Suprapubic skin (tissue), 4 donors: ENCODE results near the gene GALNT15.

Source experiments
- EP300 ChIP-seq: sonication (generic); formaldehyde crosslinking; IDR thresholded peaks from one replicate; pipeline ENCODE4 v1.6.1; 2017; ENCODE audit warnings: antibody characterized with exemption
- POLR2A ChIP-seq, 2 donors: fragments of 450-650 bp; IDR thresholded peaks; one replicate each; pipeline ENCODE4 v1.6.1; 2017; ENCODE audit warnings: antibody characterized with exemption in 2 of 2, mild to moderate bottlenecking in 2 of 2, moderate library complexity in 2 of 2
- POLR2AphosphoS5 ChIP-seq, 3 donors: sonication (generic); formaldehyde crosslinking; IDR thresholded peaks; one replicate each; pipeline ENCODE4 v1.6.1; 2017; ENCODE audit warnings: antibody characterized with exemption in 3 of 3
- TF ChIP-seq, protein P1 (sequence below), 2 donors: fragments of 200-600 bp in 1 of 2; fragments of 450-650 bp in 1 of 2; sonication (generic) in 1 of 2; IDR thresholded peaks; one replicate each; pipeline ENCODE4 v1.5.1; 2016 to 2019; ENCODE audit warnings: antibody characterized with exemption in 2 of 2, mild to moderate bottlenecking in 1 of 2, moderate library complexity in 1 of 2

DNA sequence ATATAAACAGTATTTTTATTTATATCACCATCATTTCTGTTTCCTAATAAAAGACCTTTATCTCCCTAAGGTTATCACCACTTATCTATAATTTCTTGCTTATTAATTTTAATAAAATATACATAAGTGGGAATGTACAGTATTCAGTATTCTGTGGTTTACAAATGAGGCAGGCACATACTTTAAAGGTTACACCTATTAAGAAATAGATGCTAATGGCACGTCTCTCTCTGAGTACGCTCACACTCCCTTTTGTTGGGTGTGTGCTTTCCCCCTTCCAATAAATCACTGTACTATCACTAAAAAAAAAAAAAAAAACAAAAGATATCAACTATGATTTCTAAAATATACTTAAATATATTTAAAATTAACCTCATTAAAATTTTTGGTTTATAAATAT is 99.4 kb downstream of the GALNT15 start:
- TF ChIP-seq, protein P1, sequence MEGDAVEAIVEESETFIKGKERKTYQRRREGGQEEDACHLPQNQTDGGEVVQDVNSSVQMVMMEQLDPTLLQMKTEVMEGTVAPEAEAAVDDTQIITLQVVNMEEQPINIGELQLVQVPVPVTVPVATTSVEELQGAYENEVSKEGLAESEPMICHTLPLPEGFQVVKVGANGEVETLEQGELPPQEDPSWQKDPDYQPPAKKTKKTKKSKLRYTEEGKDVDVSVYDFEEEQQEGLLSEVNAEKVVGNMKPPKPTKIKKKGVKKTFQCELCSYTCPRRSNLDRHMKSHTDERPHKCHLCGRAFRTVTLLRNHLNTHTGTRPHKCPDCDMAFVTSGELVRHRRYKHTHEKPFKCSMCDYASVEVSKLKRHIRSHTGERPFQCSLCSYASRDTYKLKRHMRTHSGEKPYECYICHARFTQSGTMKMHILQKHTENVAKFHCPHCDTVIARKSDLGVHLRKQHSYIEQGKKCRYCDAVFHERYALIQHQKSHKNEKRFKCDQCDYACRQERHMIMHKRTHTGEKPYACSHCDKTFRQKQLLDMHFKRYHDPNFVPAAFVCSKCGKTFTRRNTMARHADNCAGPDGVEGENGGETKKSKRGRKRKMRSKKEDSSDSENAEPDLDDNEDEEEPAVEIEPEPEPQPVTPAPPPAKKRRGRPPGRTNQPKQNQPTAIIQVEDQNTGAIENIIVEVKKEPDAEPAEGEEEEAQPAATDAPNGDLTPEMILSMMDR (IDR thresholded peaks at IDR 0.05) = no peak
- TF ChIP-seq POLR2A (IDR thresholded peaks at IDR 0.05) (no peak), POLR2AphosphoS5 (IDR thresholded peaks at IDR 0.05) (no peak), EP300 (no peak)
